ENCODE data around the gene CCDC148. TPM values are rescaled to one million over a fixed set of nuclear protein-coding genes. Genes with fewer than 3 reads are reported as not detected.
"Not testable (repeated sequence)": the region's sequence is repeated elsewhere in the genome, so short reads cannot be mapped to it uniquely, and the experiment has no call there.

CCDC148 gene
- polyA plus RNA-seq, 1 experiment = 0.22 TPM

DNA sequence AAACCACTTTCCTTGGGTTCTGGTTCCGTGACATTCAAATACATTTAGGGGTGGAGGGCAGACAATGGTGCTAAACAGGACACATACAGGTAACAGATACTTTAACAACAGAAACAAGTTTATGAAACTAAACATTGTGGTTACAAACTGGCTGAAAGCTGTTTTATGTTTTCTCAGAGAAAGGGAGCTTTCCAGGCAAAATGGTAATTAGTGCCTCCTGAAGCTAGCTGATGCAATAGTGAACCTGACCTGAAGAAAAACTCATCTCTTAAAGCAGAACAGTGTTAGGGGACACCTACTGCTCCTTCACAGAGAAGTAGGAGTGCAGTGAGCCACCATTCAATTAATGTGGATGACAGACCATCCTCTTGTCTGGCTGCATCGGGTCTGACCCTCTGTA, 138.9 kb downstream of the CCDC148 start:
- no peaks in the 10 kb centered on the region for H3K9me3 ChIP-seq (ENCODE audit: control insufficient read depth, insufficient read depth, low read length)
- no peaks in the 10 kb centered on the region for H3K27me3 ChIP-seq (ENCODE audit: control insufficient read depth, insufficient read depth, low read length)
- POLR2A ChIA-PET = no interaction called here
- no peak for TF ChIP-seq CTCF (IDR thresholded peaks at IDR 0.05; ENCODE audit: low read depth, low read length)
- no peak overlapping the region for H3K27ac ChIP-seq (ENCODE audit: low read depth, low read length)
- CTCF ChIA-PET = interaction anchor here (1.3 kb wide), 1 partner anchor 437 kb away, joined by 3 read pairs; no protein-coding TSS in a partner anchor
- DNase-seq (ENCODE audit: low read depth, low spot score) = no peak
- H3K4me3 ChIP-seq (ENCODE audit: low read depth, low read length) = no peak overlapping the region

DNA sequence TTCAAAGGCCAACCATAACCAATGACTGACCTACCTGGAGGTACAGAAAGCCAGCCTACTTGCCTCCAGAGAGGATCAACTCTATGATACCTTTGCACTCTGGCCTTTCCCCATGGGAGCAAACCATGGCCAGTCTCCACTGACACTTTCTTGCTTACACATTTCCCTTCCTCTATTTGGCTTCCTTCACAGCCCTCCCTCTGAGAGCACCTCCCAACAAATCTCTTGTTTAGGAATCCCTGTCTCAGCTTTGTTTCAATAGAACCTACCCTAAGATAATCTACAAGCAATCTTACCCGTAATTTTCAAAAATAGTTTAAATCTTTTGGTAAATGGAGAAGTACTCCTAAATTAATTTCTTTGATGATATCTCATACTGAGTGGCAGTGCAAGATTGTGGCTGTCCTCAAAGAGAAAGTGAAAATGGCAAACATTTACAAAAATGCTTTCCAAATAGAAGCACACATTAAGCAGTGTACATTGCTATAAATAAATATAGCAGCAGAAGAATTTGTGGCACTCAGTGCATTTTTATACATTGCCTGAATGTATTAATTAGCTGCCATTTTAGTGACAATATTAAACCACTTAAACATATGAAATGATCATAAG, 140.6 kb downstream of the CCDC148 start:
- no peak for TF ChIP-seq CTCF (IDR thresholded peaks at IDR 0.05; ENCODE audit: low read depth, low read length)
- CTCF ChIA-PET = no interaction called here
- Histone ChIP-seq H3K4me3 (ENCODE audit: low read depth, low read length) (no peak overlapping the region), H3K9me3 (ENCODE audit: control insufficient read depth, insufficient read depth, low read length) (no peaks in the 10 kb centered on the region), H3K27me3 (ENCODE audit: control insufficient read depth, insufficient read depth, low read length) (no peaks in the 10 kb centered on the region), H3K27ac (ENCODE audit: low read depth, low read length) (no peak overlapping the region)
- DNase-seq (ENCODE audit: low read depth, low spot score) = no peak
- POLR2A ChIA-PET = no interaction called here

GRCh38 chr2:158315000-158315399, 141.6 kb downstream of the CCDC148 start:
- TF ChIP-seq CTCF (IDR thresholded peaks at IDR 0.05; ENCODE audit: low read depth, low read length) = no peak
- no peaks in the 10 kb centered on the region; the same call in 1 of the 2 replicates for H3K9me3 ChIP-seq (ENCODE audit: control insufficient read depth, insufficient read depth, low read length)
- CTCF ChIA-PET = no interaction called here
- DNase-seq (ENCODE audit: low read depth, low spot score) = no peak
- POLR2A ChIA-PET = no interaction called here
- H3K27me3 ChIP-seq (ENCODE audit: control insufficient read depth, insufficient read depth, low read length) = no peaks in the 10 kb centered on the region
- no peak overlapping the region for H3K4me3 ChIP-seq (ENCODE audit: low read depth, low read length)
- H3K27ac ChIP-seq (ENCODE audit: low read depth, low read length) = no peak overlapping the region

GRCh38 chr2:158313734-158314133, 142.8 kb downstream of the CCDC148 start:
- ChIA-PET POLR2A (no interaction called here), CTCF (no interaction called here)
- no peaks in the 10 kb centered on the region for H3K27me3 ChIP-seq (ENCODE audit: control insufficient read depth, insufficient read depth, low read length)
- H3K4me3 ChIP-seq (ENCODE audit: low read depth, low read length) = no peak overlapping the region
- no peak for DNase-seq (ENCODE audit: low read depth, low spot score)
- no peaks in the 10 kb centered on the region; the same call in 1 of the 2 replicates for H3K9me3 ChIP-seq (ENCODE audit: control insufficient read depth, insufficient read depth, low read length)
- no peak for TF ChIP-seq CTCF (IDR thresholded peaks at IDR 0.05; ENCODE audit: low read depth, low read length)
- H3K27ac ChIP-seq (ENCODE audit: low read depth, low read length) = no peak overlapping the region

DNA sequence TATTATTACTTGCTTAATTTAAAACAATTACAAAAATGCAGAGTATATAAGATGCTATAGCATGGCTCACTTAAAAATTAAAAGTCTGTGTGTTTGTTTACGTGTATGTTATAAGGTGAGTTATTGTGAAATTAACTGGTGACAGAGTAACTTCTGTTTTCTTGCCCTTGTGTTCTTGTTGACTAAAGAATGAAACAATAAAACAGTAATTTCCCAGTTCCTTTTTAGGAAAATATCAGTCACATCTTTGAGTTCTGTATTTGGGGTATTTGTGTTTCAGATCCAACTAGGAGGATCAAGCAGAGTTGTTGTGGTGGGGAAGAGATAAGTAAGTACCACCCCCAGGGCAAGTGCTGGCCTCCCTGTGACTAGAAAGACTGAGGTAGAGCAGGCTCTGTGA, 143.6 kb downstream of the CCDC148 start:
- H3K27ac ChIP-seq (ENCODE audit: low read depth, low read length) = no peak overlapping the region
- H3K9me3 ChIP-seq (ENCODE audit: control insufficient read depth, insufficient read depth, low read length) = no peaks in the 10 kb centered on the region; the same call in 1 of the 2 replicates
- ChIA-PET CTCF (no interaction called here), POLR2A (no interaction called here)
- no peak overlapping the region for H3K4me3 ChIP-seq (ENCODE audit: low read depth, low read length)
- DNase-seq (ENCODE audit: low read depth, low spot score) = no peak
- no peak for TF ChIP-seq CTCF (IDR thresholded peaks at IDR 0.05; ENCODE audit: low read depth, low read length)
- H3K27me3 ChIP-seq (ENCODE audit: control insufficient read depth, insufficient read depth, low read length) = no peaks in the 10 kb centered on the region

DNA sequence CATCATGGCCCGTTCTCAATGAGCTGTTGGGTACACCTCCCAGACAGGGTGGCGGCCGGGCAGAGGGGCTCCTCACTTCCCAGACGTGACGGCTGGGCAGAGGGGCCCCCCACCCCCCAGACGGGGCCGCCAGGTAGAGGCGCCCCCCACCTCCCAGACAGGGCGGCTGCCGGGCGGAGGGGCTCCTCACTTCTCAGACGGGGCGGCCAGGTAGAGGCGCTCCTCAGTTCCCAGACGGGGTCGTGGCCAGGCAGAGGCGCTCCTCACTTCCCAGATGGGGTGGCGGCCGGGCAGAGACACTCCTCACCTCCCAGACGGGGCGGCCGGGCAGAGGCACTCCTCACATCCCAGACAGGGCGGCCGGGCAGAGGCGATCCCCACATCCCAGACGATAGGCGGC, 146.1 kb downstream of the CCDC148 start:
- POLR2A ChIA-PET; H3K4me3 ChIP-seq (ENCODE audit: low read depth, low read length): not testable (repeated sequence)

More for the DNA sequence above, 146.1 kb downstream of the CCDC148 start:
- not testable (repeated sequence) for H3K9me3 ChIP-seq (ENCODE audit: control insufficient read depth, insufficient read depth, low read length); H3K27me3 ChIP-seq (ENCODE audit: control insufficient read depth, insufficient read depth, low read length); DNase-seq (ENCODE audit: low read depth, low spot score); H3K27ac ChIP-seq (ENCODE audit: low read depth, low read length)
- CTCF ChIA-PET = interaction anchor here (0.6 kb wide), 1 partner anchor 339 kb away, joined by 3 read pairs; no protein-coding TSS in a partner anchor
